HepG2 (cell line): ENCODE measurements around the gene ATP5F1E. TPM values are rescaled to one million over a fixed set of nuclear protein-coding genes. Genes with fewer than 3 reads are reported as not detected.

ENCODE experiments used
- HMGA1 ChIP-seq: sonication (generic); formaldehyde crosslinking; conservative IDR thresholded peaks from 2 replicates; pipeline ENCODE4 v1.4.0; 2020; ENCODE audit warnings: missing genetic modification reagents
- HNRNPUL1 ChIP-seq: fragments of 200-400 bp; formaldehyde crosslinking; IDR thresholded peaks from 2 replicates; pipeline ENCODE4 v1.6.1; 2017; ENCODE audit warnings: low read depth, mild to moderate bottlenecking, low read length, moderate library complexity
- KDM5B ChIP-seq: sonication (generic); formaldehyde crosslinking; IDR thresholded peaks from 2 replicates; pipeline ENCODE4 v1.4.0; 2020; ENCODE audit warnings: missing genetic modification reagents, mild to moderate bottlenecking, borderline replicate concordance
- MED8 ChIP-seq: sonication (generic); formaldehyde crosslinking; IDR thresholded peaks from 2 replicates; pipeline ENCODE4 v1.8.1; 2023; ENCODE audit warnings: mild to moderate bottlenecking, missing genetic modification reagents; ENCODE audit not compliant: insufficient replicate concordance
- MLLT10 ChIP-seq: sonication (generic); formaldehyde crosslinking; IDR thresholded peaks from 2 replicates; pipeline ENCODE4 v1.4.0; 2020; ENCODE audit warnings: missing genetic modification reagents
- MLXIP ChIP-seq: sonication (generic); formaldehyde crosslinking; IDR thresholded peaks from 2 replicates; pipeline ENCODE4 v1.9.0; 2021; ENCODE audit warnings: missing genetic modification reagents, borderline replicate concordance
- PRDM15 ChIP-seq: sonication (generic); formaldehyde crosslinking; IDR thresholded peaks from 2 replicates; pipeline ENCODE4 v1.4.0; 2020; ENCODE audit warnings: missing genetic modification reagents
- RBAK ChIP-seq: sonication (generic); formaldehyde crosslinking; IDR thresholded peaks from 2 replicates; pipeline ENCODE4 v1.5.1; 2020; ENCODE audit warnings: mild to moderate bottlenecking, missing genetic modification reagents
- SIN3A ChIP-seq: IDR thresholded peaks from 2 replicates; pipeline ENCODE4 v1.6.1; 2011; ENCODE audit warnings: low read depth, mild to moderate bottlenecking, control low read depth, low read length, borderline replicate concordance
- ZNF232 ChIP-seq: sonication (generic); formaldehyde crosslinking; IDR thresholded peaks from 2 replicates; pipeline ENCODE4 v1.4.0; 2020; ENCODE audit warnings: missing genetic modification reagents, borderline replicate concordance
- ZNF33A ChIP-seq: sonication (generic); formaldehyde crosslinking; IDR thresholded peaks from 2 replicates; pipeline ENCODE4 v1.5.1; 2020; ENCODE audit warnings: missing genetic modification reagents, mild to moderate bottlenecking, moderate library complexity, borderline replicate concordance
- ZNF33B ChIP-seq: sonication (generic); formaldehyde crosslinking; IDR thresholded peaks from 2 replicates; pipeline ENCODE4 v1.5.1; 2020; ENCODE audit warnings: mild to moderate bottlenecking, missing genetic modification reagents
- ZNF343 ChIP-seq: sonication (generic); formaldehyde crosslinking; IDR thresholded peaks from 2 replicates; pipeline ENCODE4 v1.4.0; 2020; ENCODE audit warnings: mild to moderate bottlenecking, missing genetic modification reagents
- ZNF446 ChIP-seq: sonication (generic); formaldehyde crosslinking; IDR thresholded peaks from 2 replicates; pipeline ENCODE4 v1.5.0; 2020; ENCODE audit warnings: mild to moderate bottlenecking, missing genetic modification reagents
- ZNF543 ChIP-seq: sonication (generic); formaldehyde crosslinking; IDR thresholded peaks from 2 replicates; pipeline ENCODE4 v1.4.0; 2020; ENCODE audit warnings: mild to moderate bottlenecking, missing genetic modification reagents
- ZNF564 ChIP-seq: sonication (generic); formaldehyde crosslinking; IDR thresholded peaks from 2 replicates; pipeline ENCODE4 v1.8.1; 2023; ENCODE audit warnings: mild to moderate bottlenecking, missing genetic modification reagents
- ZNF570 ChIP-seq: sonication (generic); formaldehyde crosslinking; IDR thresholded peaks from 2 replicates; pipeline ENCODE4 v1.4.0; 2020; ENCODE audit warnings: mild to moderate bottlenecking, missing genetic modification reagents, borderline replicate concordance
- ZNF737 ChIP-seq: sonication (generic); formaldehyde crosslinking; IDR thresholded peaks from 2 replicates; pipeline ENCODE4 v1.5.0; 2020; ENCODE audit warnings: missing genetic modification reagents, mild to moderate bottlenecking, borderline replicate concordance
- ZNF83 ChIP-seq: sonication (generic); formaldehyde crosslinking; IDR thresholded peaks from 2 replicates; pipeline ENCODE4 v1.4.0; 2020; ENCODE audit warnings: missing genetic modification reagents, mild to moderate bottlenecking, borderline replicate concordance
- ZZZ3 ChIP-seq: sonication (generic); formaldehyde crosslinking; IDR thresholded peaks from 2 replicates; pipeline ENCODE4 v1.4.0; 2020; ENCODE audit warnings: missing genetic modification reagents, mild to moderate bottlenecking, borderline replicate concordance
- polyA plus RNA-seq, 8 experiments: library from polyadenylated mRNA; depleted of rRNA in 3 of 8; stranded (reverse) in 7 of 8; unstranded in 1 of 8; fragments of >200 nt; fragmentation: Illumina TruSeq in 4 of 8; extraction: Trizol in 4 of 8; gene quantifications; 2 replicates each; pipeline versions ENCODE4 v1.2.1 to v1.2.3, GENCODE V29; 2011 to 2016; ENCODE audit warnings: low read depth in 4 of 8, missing spikeins in 1 of 8, mixed read lengths in 1 of 8; ENCODE audit not compliant: insufficient read depth in 1 of 8
- total RNA-seq, 5 experiments: library from RNA; depleted of rRNA; stranded (reverse); fragments of >200 nt; fragmentation: Illumina TruSeq; extraction: Trizol; gene quantifications; 2 replicates each; pipeline ENCODE4 v1.2.3, GENCODE V29; 2016; ENCODE audit warnings: low read depth in 1 of 5
- TF ChIP-seq, protein P1 (sequence below): IDR thresholded peaks from 2 replicates; pipeline ENCODE4 v1.6.1; 2012; ENCODE audit warnings: low read depth, low read length, improper control_type of control experiment
- TF ChIP-seq, protein P2 (sequence below): IDR thresholded peaks from 2 replicates; pipeline ENCODE4 v1.6.1; 2012; ENCODE audit warnings: inconsistent platforms

Gene ATP5F1E
- total and polyA plus RNA-seq, 2 of the 13 experiments (the other 11 are each of a cell fraction or from before 2014, with no cell fraction given) = 121 to 134 TPM

DNA sequence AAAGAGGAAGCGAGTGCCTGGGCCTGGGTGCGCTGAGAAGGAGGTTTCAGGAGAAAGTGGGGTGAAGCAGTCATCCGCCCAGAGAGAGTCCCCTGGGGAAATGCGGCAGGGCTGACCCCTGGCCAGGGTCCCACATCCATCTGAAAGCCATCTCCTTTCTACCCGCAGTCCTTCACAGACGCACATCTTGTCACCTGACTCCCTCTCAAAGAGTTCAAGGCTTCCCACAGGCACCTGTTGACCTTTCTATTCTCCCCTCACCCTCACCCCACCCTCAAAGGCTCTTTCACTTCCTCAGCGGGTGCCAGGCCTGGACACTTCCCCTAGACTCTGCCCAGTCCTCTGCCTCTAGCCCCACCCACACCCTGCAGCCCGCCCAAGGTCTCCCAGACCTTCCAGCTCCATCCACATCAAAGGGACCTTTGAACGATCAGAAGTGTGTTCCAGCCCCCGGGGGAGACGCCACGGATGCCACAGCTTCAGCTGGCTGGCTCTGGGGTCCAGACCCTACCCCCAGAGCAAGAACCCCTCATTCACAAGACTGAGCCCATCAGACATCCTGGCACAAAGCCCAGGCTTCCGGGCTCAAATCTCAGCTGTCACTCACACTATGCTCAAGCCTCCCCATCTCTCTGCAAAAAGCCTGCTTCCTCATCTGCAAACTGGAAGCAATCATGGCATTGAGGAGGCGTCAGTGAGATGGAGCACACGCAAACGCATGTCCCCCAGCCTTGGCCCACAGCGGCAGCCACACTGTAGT, 27.2 kb downstream of the ATP5F1E start (continued):
- TF ChIP-seq ZNF33A (CRISPR knock-in tag) (no peak), ZNF232 (no peak), RBAK (CRISPR knock-in tag) (no peak), PRDM15 (CRISPR knock-in tag) (no peak), HNRNPUL1 (no peak), ZNF737 (CRISPR knock-in tag) (no peak), ZNF543 (CRISPR knock-in tag) (no peak), HMGA1 (CRISPR knock-in tag) (no peak), ZNF33B (0 out of 2 replicates have a peak, but pooled peaks have one; percentile 10), MLLT10 (no peak), ZZZ3 (no peak), ZNF83 (CRISPR knock-in tag) (no peak), KDM5B (CRISPR knock-in tag) (peak; percentile 21; the same call in 1 of the 2 replicates), ZNF446 (no peak), ZNF564 (CRISPR knock-in tag) (no peak), ZNF343 (CRISPR knock-in tag) (no peak), MED8 (no peak), MLXIP (CRISPR knock-in tag) (no peak), ZNF570 (CRISPR knock-in tag) (no peak), SIN3A (no peak)
- TF ChIP-seq, protein P1, sequence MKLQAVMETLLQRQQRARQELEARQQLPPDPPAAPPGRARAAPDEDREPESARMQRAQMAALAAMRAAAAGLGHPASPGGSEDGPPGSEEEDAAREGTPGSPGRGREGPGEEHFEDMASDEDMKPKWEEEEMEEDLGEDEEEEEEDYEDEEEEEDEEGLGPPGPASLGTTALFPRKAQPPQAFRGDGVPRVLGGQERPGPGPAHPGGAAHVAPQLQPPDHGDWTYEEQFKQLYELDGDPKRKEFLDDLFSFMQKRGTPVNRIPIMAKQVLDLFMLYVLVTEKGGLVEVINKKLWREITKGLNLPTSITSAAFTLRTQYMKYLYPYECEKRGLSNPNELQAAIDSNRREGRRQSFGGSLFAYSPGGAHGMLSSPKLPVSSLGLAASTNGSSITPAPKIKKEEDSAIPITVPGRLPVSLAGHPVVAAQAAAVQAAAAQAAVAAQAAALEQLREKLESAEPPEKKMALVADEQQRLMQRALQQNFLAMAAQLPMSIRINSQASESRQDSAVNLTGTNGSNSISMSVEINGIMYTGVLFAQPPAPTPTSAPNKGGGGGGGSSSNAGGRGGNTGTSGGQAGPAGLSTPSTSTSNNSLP = no peak
- TF ChIP-seq, protein P2, sequence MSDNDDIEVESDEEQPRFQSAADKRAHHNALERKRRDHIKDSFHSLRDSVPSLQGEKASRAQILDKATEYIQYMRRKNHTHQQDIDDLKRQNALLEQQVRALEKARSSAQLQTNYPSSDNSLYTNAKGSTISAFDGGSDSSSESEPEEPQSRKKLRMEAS = peak; percentile 39; the same call in 1 of the 2 replicates
